K562 (cell line): ENCODE results near the gene CFAP70. TPM values are rescaled to one million over a fixed set of nuclear protein-coding genes. Genes with fewer than 3 reads are reported as not detected.

Source experiments
- ARHGAP35 ChIP-seq: fragments of 450-650 bp; IDR thresholded peaks from 2 replicates; pipeline ENCODE4 v1.6.1; 2018; ENCODE audit not compliant: partially characterized antibody
- BHLHE40 ChIP-seq: IDR thresholded peaks from 2 replicates; pipeline ENCODE4 v1.6.1; 2011; ENCODE audit warnings: low read length, improper control_type of control experiment
- BRF2 ChIP-seq: IDR thresholded peaks from 3 replicates; pipeline ENCODE4 v1.6.1; 2011; ENCODE audit warnings: borderline replicate concordance, mild to moderate bottlenecking; ENCODE audit not compliant: insufficient read length, insufficient read depth
- DLX4 ChIP-seq: fragments of 250-450 bp; sonication (Bioruptor Pico); IDR thresholded peaks from 2 replicates; pipeline ENCODE4 v1.6.1; 2021; ENCODE audit warnings: mild to moderate bottlenecking
- HMGN3 ChIP-seq: IDR thresholded peaks from 2 replicates; pipeline ENCODE4 v1.6.1; 2011; ENCODE audit warnings: borderline replicate concordance, low read depth, mild to moderate bottlenecking, mixed read lengths, low read length; ENCODE audit not compliant: insufficient read length; ENCODE audit errors: extremely low read depth
- ID3 ChIP-seq, 2 experiments: fragments of 250-450 bp in 1 of 2; fragments of 450-650 bp in 1 of 2; sonication (Bioruptor Pico) in 1 of 2; IDR thresholded peaks; 2 replicates each; pipeline versions ENCODE4 v1.6.1 to v1.8.0; 2016 to 2021; ENCODE audit warnings: mild to moderate bottlenecking in 2 of 2, moderate library complexity in 2 of 2, missing compliant biosample characterization in 1 of 2, missing genetic modification characterization in 1 of 2
- IRF9 ChIP-seq: fragments of 450-650 bp; IDR thresholded peaks from 2 replicates; pipeline ENCODE4 v1.6.1; 2016; ENCODE audit warnings: missing biosample characterization, missing genetic modification characterization
- JUNB ChIP-seq: fragments of 450-650 bp; formaldehyde crosslinking; conservative IDR thresholded peaks from 2 replicates; pipeline ENCODE4 v1.4.0; 2020; ENCODE audit warnings: mild to moderate bottlenecking
- KAT8 ChIP-seq: fragments of 450-650 bp; IDR thresholded peaks from 2 replicates; pipeline ENCODE4 v1.6.1; 2016; ENCODE audit warnings: low read depth, mild to moderate bottlenecking
- NCOA1 ChIP-seq: fragments of 450-650 bp; IDR thresholded peaks from 2 replicates; pipeline ENCODE4 v1.6.1; 2016; ENCODE audit warnings: low read depth
- NR4A1 ChIP-seq, 2 experiments: fragments of 250-450 bp in 1 of 2; fragments of 450-650 bp in 1 of 2; sonication (Bioruptor Pico) in 1 of 2; IDR thresholded peaks; 2 replicates each; pipeline versions ENCODE4 v1.4.0 to v1.6.1; 2016 to 2020; ENCODE audit warnings: mild to moderate bottlenecking in 2 of 2, missing compliant biosample characterization in 1 of 2, missing genetic modification characterization in 1 of 2, moderate library complexity in 1 of 2
- PHB ChIP-seq: fragments of 250-450 bp; sonication (Bioruptor Pico); IDR thresholded peaks from 2 replicates; pipeline ENCODE4 v1.5.0; 2021
- PTBP1 ChIP-seq: fragments of 200-400 bp; formaldehyde crosslinking; IDR thresholded peaks from 2 replicates; pipeline ENCODE4 v1.6.1; 2017; ENCODE audit warnings: low read depth, low read length
- SMC3 ChIP-seq: conservative IDR thresholded peaks from 2 replicates; pipeline ENCODE4 v1.6.1; 2011; ENCODE audit warnings: low read depth, low read length, improper control_type of control experiment; ENCODE audit not compliant: insufficient read depth
- TFAM ChIP-seq: fragments of 250-450 bp; sonication (Bioruptor Pico); conservative IDR thresholded peaks from 2 replicates; pipeline ENCODE4 v1.5.0; 2021; ENCODE audit warnings: mild to moderate bottlenecking, moderate library complexity
- TSHZ1 ChIP-seq: fragments of 250-450 bp; sonication (Bioruptor Pico); IDR thresholded peaks from 2 replicates; pipeline ENCODE4 v1.4.0; 2020; ENCODE audit warnings: mild to moderate bottlenecking, moderate library complexity
- ZBTB9 ChIP-seq: fragments of 450-650 bp; formaldehyde crosslinking; IDR thresholded peaks from 2 replicates; pipeline ENCODE4 v1.4.0; 2020; ENCODE audit warnings: mild to moderate bottlenecking, moderate library complexity
- ZNF316 ChIP-seq: fragments of 450-650 bp; IDR thresholded peaks from 2 replicates; pipeline ENCODE4 v1.6.1; 2016
- ZNF77 ChIP-seq: fragments of 250-450 bp; sonication (Bioruptor Pico); IDR thresholded peaks from 2 replicates; pipeline ENCODE4 v1.5.0; 2020
- polyA plus RNA-seq, 8 experiments: library from polyadenylated mRNA; depleted of rRNA in 4 of 8; stranded (reverse) in 5 of 8; unstranded in 3 of 8; fragments of >200 nt; fragmentation: Nextera tagmentation in 2 of 8; fragmentation: Illumina TruSeq in 1 of 8; extraction: Ambion mirVana in 2 of 8; extraction: Trizol in 1 of 8; gene quantifications; 2 replicates each; pipeline versions ENCODE4 v1.2.1 to v1.2.3, GENCODE V29; 2011 to 2014; ENCODE audit warnings: inconsistent platforms in 1 of 8, missing spikeins in 1 of 8
- total RNA-seq, 7 experiments: library from RNA; depleted of rRNA in 6 of 7; stranded (reverse); fragments of >200 nt in 6 of 7; fragmentation: Illumina TruSeq in 2 of 7; extraction: Trizol in 2 of 7; gene quantifications; 2 replicates each; pipeline versions ENCODE4 v1.2.1 to v1.2.3, GENCODE V29; 2011 to 2021; ENCODE audit warnings: low replicate concordance in 1 of 7

The CFAP70 gene
- total and polyA plus RNA-seq, 9 of the 15 experiments (the other 6 are each of a cell fraction or from before 2014, with no cell fraction given): 0.27 to 1.6 (median 0.86) TPM

- TF ChIP-seq JUNB (CRISPR knock-in tag) (no peak), IRF9 (tag) (no peak), ARHGAP35 (no peak), PHB (CRISPR knock-in tag) (no peak), BHLHE40 (no peak), NR4A1 (CRISPR knock-in tag; IDR thresholded peaks at IDR 0.05) (no peak), NR4A1 (tag; IDR thresholded peaks at IDR 0.05) (0 out of 2 replicates have a peak, but pooled peaks have one; percentile 42), KAT8 (no peak), BRF2 (no peak), ZNF316 (peak; percentile 75), ID3 (CRISPR knock-in tag; IDR thresholded peaks at IDR 0.05) (no peak), ID3 (tag; IDR thresholded peaks at IDR 0.05) (peak; percentile 87; the same call in 1 of the 2 replicates), ZNF77 (CRISPR knock-in tag) (no peak), HMGN3 (no peak), NCOA1 (0 out of 2 replicates have a peak, but pooled peaks have one; percentile 62), TSHZ1 (CRISPR knock-in tag) (no peak), PTBP1 (no peak), ZBTB9 (CRISPR knock-in tag) (no peak), TFAM (CRISPR knock-in tag) (no peak), SMC3 (no peak), DLX4 (CRISPR knock-in tag) (no peak)
Measured at GRCh38 chr10:73366381-73367298, 8.0 kb upstream of the CFAP70 start (continued).
